Right renal pelvis (tissue), 4 donors: ENCODE results near the gene ANXA7. TPM values are rescaled to one million over a fixed set of nuclear protein-coding genes. Genes with fewer than 3 reads are reported as not detected.
"Not testable (repeated sequence)": the region's sequence is repeated elsewhere in the genome, so short reads cannot be mapped to it uniquely, and the experiment has no call there.

Experiments used
- DNase-seq, 4 donors: peaks; one replicate each; pipeline ENCODE4 v3.0.0-alpha.2; 2013; ENCODE audit warnings: low read depth in 4 of 4, low spot score in 3 of 4, missing footprints in 1 of 4
- polyA plus RNA-seq, 4 donors: library from polyadenylated mRNA; unstranded; fragments of 120-200 nt; gene quantifications; one replicate each; pipeline ENCODE4 v1.2.1, GENCODE V29; 2013; ENCODE audit not compliant: insufficient read length in 4 of 4

ANXA7 gene
- polyA plus RNA-seq, 4 donors, result 88.9 to 98.9 (median 96.3) TPM

- no peak for DNase-seq
Observed at GRCh38 chr10:73408978-73409521, 4.8 kb downstream of the ANXA7 start.

- no peak for DNase-seq
Observed at GRCh38 chr10:73408061-73408460, 5.8 kb downstream of the ANXA7 start.

GRCh38 chr10:73407495-73407894 is 6.4 kb downstream of the ANXA7 start:
- no peak for DNase-seq

GRCh38 chr10:73406846-73407245 is 7.0 kb downstream of the ANXA7 start:
- DNase-seq, result no peak

- DNase-seq, result no peak
Observed at GRCh38 chr10:73405556-73405955, 8.3 kb downstream of the ANXA7 start.

GRCh38 chr10:73404690-73405089 is 9.2 kb downstream of the ANXA7 start:
- no peak for DNase-seq

GRCh38 chr10:73401636-73402035 is 12.2 kb downstream of the ANXA7 start:
- DNase-seq, result no peak

GRCh38 chr10:73399063-73399462 is 14.8 kb downstream of the ANXA7 start:
- DNase-seq, result no peak

GRCh38 chr10:73398024-73398423 is 15.8 kb downstream of the ANXA7 start:
- no peak for DNase-seq

GRCh38 chr10:73394325-73394724 is 19.5 kb downstream of the ANXA7 start:
- DNase-seq, result not testable (repeated sequence)

GRCh38 chr10:73388228-73388627 is 25.6 kb downstream of the ANXA7 start:
- DNase-seq, result no peak

GRCh38 chr10:73386583-73386982 is 27.3 kb downstream of the ANXA7 start:
- DNase-seq, result no peak

- DNase-seq, result no peak
Observed at GRCh38 chr10:73379064-73379748, 34.7 kb downstream of the ANXA7 start.

GRCh38 chr10:73376679-73377078 is 37.2 kb downstream of the ANXA7 start:
- no peak for DNase-seq

GRCh38 chr10:73368238-73368637 is 45.6 kb downstream of the ANXA7 start:
- no peak for DNase-seq

- no peak for DNase-seq
Observed at GRCh38 chr10:73366381-73367298, 47.2 kb downstream of the ANXA7 start.

- DNase-seq, result no peak
Observed at GRCh38 chr10:73364964-73365363, 48.9 kb downstream of the ANXA7 start.

GRCh38 chr10:73359492-73359891 is 54.4 kb downstream of the ANXA7 start:
- DNase-seq, result no peak

GRCh38 chr10:73358331-73359279 is 55.3 kb downstream of the ANXA7 start, which contains the start of gene CFAP70:
Gene CFAP70, minus strand, starts transcription at chr10:73358864. Its CDS starts 4,068 bp downstream, at chr10:73354796.
- DNase-seq, result peak; percentile 93 to 97 (median 95)

- no peak for DNase-seq
Observed at GRCh38 chr10:73357821-73358220, 56.0 kb downstream of the ANXA7 start.
